ENCODE measurements around the gene RAP2A. TPM values are rescaled to one million over a fixed set of nuclear protein-coding genes. Genes with fewer than 3 reads are reported as not detected.

The RAP2A gene
- total RNA-seq, 1 experiment from 2014 or later = 15.2 TPM

- Histone ChIP-seq H3K27ac (ENCODE audit: low read length) (no peak overlapping the region), H3K9ac (ENCODE audit: low read length) (no peak overlapping the region), H3K9me3 (ENCODE audit: low read length) (no peaks in the 10 kb centered on the region), H2AFZ (ENCODE audit: low read length) (no peak overlapping the region), H3K36me3 (ENCODE audit: low read depth, low read length) (no peaks in the 10 kb centered on the region), H3F3A (ENCODE audit: low read length, unreplicated experiment) (no peaks in the 10 kb centered on the region), H3K4me1 (ENCODE audit: insufficient read depth, low read length) (no peaks in the 10 kb centered on the region), H3K27me3 (ENCODE audit: low read length) (no peaks in the 10 kb centered on the region), H3K4me3 (ENCODE audit: low read length) (no peak overlapping the region), H3K9me2 (replicated peaks; ENCODE audit: low read length) (no peaks in the 10 kb centered on the region), H4K20me1 (ENCODE audit: low read length) (no peaks in the 10 kb centered on the region), H3K79me2 (ENCODE audit: low read length) (no peaks in the 10 kb centered on the region), H3K4me2 (ENCODE audit: low read length) (no peak overlapping the region)
- ChIA-PET POLR2A (ENCODE audit: unreplicated experiment) (interaction anchor here (0.7 kb wide), 1 partner anchor 10 kb away, joined by 22 read pairs; no protein-coding TSS in a partner anchor), CTCF (no interaction called here)
- BruUV-seq (replicated peaks) = no TSS peak
- intact Hi-C loops (cut with micrococcal nuclease) = no loop called here
- DNase-seq (no peak), ATAC-seq (no peak)
- TF ChIP-seq EZH2 (IDR thresholded peaks at IDR 0.05; ENCODE audit: low read length, unreplicated experiment) (no peak), EZH2phosphoT487 (IDR thresholded peaks at IDR 0.05; ENCODE audit: borderline replicate concordance, low read length) (no peak)
- TF ChIP-seq, protein P1, sequence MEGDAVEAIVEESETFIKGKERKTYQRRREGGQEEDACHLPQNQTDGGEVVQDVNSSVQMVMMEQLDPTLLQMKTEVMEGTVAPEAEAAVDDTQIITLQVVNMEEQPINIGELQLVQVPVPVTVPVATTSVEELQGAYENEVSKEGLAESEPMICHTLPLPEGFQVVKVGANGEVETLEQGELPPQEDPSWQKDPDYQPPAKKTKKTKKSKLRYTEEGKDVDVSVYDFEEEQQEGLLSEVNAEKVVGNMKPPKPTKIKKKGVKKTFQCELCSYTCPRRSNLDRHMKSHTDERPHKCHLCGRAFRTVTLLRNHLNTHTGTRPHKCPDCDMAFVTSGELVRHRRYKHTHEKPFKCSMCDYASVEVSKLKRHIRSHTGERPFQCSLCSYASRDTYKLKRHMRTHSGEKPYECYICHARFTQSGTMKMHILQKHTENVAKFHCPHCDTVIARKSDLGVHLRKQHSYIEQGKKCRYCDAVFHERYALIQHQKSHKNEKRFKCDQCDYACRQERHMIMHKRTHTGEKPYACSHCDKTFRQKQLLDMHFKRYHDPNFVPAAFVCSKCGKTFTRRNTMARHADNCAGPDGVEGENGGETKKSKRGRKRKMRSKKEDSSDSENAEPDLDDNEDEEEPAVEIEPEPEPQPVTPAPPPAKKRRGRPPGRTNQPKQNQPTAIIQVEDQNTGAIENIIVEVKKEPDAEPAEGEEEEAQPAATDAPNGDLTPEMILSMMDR (conservative IDR thresholded peaks at IDR 0.05; ENCODE audit: low read depth, low read length) = no peak
These were observed 10.5 kb upstream of the RAP2A start for GRCh38 chr13:97423300-97424045.

GRCh38 chr13:97425590-97425989 is 8.4 kb upstream of the RAP2A start:
- intact Hi-C loops (cut with micrococcal nuclease) = no loop called here
- no TSS peak for BruUV-seq (replicated peaks)
- H3K4me3 ChIP-seq (ENCODE audit: low read length) = no peak overlapping the region
- no peaks in the 10 kb centered on the region for H3K9me2 ChIP-seq (replicated peaks; ENCODE audit: low read length)
- H4K20me1 ChIP-seq (ENCODE audit: low read length) = no peaks in the 10 kb centered on the region
- H3K79me2 ChIP-seq (ENCODE audit: low read length) = no peaks in the 10 kb centered on the region
- no peak overlapping the region for H3K4me2 ChIP-seq (ENCODE audit: low read length)
- ATAC-seq (no peak), DNase-seq (no peak)
- no peak overlapping the region for H3K9ac ChIP-seq (ENCODE audit: low read length)
- CTCF ChIA-PET = no interaction called here
- no peak overlapping the region for H2AFZ ChIP-seq (ENCODE audit: low read length)
- H3K36me3 ChIP-seq (ENCODE audit: low read depth, low read length) = no peaks in the 10 kb centered on the region
- POLR2A ChIA-PET (ENCODE audit: unreplicated experiment) = no interaction called here
- no peaks in the 10 kb centered on the region for H3K9me3 ChIP-seq (ENCODE audit: low read length)
- no peaks in the 10 kb centered on the region for H3F3A ChIP-seq (ENCODE audit: low read length, unreplicated experiment)
- no peaks in the 10 kb centered on the region for H3K27me3 ChIP-seq (ENCODE audit: low read length)
- no peak overlapping the region for H3K27ac ChIP-seq (ENCODE audit: low read length)
- TF ChIP-seq, protein P1 (conservative IDR thresholded peaks at IDR 0.05; ENCODE audit: low read depth, low read length) = no peak
- TF ChIP-seq EZH2phosphoT487 (IDR thresholded peaks at IDR 0.05; ENCODE audit: borderline replicate concordance, low read length) (no peak), EZH2 (IDR thresholded peaks at IDR 0.05; ENCODE audit: low read length, unreplicated experiment) (no peak)
- no peaks in the 10 kb centered on the region for H3K4me1 ChIP-seq (ENCODE audit: insufficient read depth, low read length)

- Histone ChIP-seq H3K4me2 (ENCODE audit: low read length) (no peak overlapping the region), H3K9ac (ENCODE audit: low read length) (no peak overlapping the region), H2AFZ (ENCODE audit: low read length) (no peak overlapping the region), H3K36me3 (ENCODE audit: low read depth, low read length) (no peaks in the 10 kb centered on the region), H3K4me1 (ENCODE audit: insufficient read depth, low read length) (no peaks in the 10 kb centered on the region), H3K27me3 (ENCODE audit: low read length) (no peaks in the 10 kb centered on the region), H4K20me1 (ENCODE audit: low read length) (no peaks in the 10 kb centered on the region), H3K9me3 (ENCODE audit: low read length) (no peaks in the 10 kb centered on the region), H3K79me2 (ENCODE audit: low read length) (no peaks in the 10 kb centered on the region), H3K9me2 (replicated peaks; ENCODE audit: low read length) (no peaks in the 10 kb centered on the region), H3F3A (ENCODE audit: low read length, unreplicated experiment) (no peaks in the 10 kb centered on the region), H3K27ac (ENCODE audit: low read length) (no peak overlapping the region), H3K4me3 (ENCODE audit: low read length) (no peak overlapping the region)
- no peak for TF ChIP-seq EZH2phosphoT487 (IDR thresholded peaks at IDR 0.05; ENCODE audit: borderline replicate concordance, low read length)
- TF ChIP-seq, protein P1 (conservative IDR thresholded peaks at IDR 0.05; ENCODE audit: low read depth, low read length) = no peak
- TF ChIP-seq EZH2 (IDR thresholded peaks at IDR 0.05; ENCODE audit: low read length, unreplicated experiment) = no peak
- no peak for ATAC-seq
- ChIA-PET POLR2A (ENCODE audit: unreplicated experiment) (no interaction called here), CTCF (no interaction called here)
- DNase-seq = no peak
- BruUV-seq (replicated peaks) = no TSS peak
- intact Hi-C loops (cut with micrococcal nuclease) = no loop called here
These were observed 7.3 kb upstream of the RAP2A start for GRCh38 chr13:97426695-97427094.
